HepG2 (cell line): ENCODE results near the gene RORC. TPM values are rescaled to one million over a fixed set of nuclear protein-coding genes. Genes with fewer than 3 reads are reported as not detected.

Experiments
- CENPX ChIP-seq: sonication (generic); formaldehyde crosslinking; IDR thresholded peaks from 2 replicates; pipeline ENCODE4 v1.9.0; 2021; ENCODE audit warnings: mild to moderate bottlenecking, missing genetic modification reagents, moderate library complexity
- DNMT1 ChIP-seq: sonication (generic); formaldehyde crosslinking; IDR thresholded peaks from 2 replicates; pipeline ENCODE4 v1.5.1; 2020; ENCODE audit warnings: mild to moderate bottlenecking, missing genetic modification reagents
- GTF3A ChIP-seq: sonication (generic); formaldehyde crosslinking; conservative IDR thresholded peaks from 2 replicates; pipeline ENCODE4 v1.4.0; 2020; ENCODE audit warnings: mild to moderate bottlenecking, missing genetic modification reagents
- MBNL3 ChIP-seq: fragments of 250-450 bp; sonication (Bioruptor Pico); conservative IDR thresholded peaks from 2 replicates; pipeline ENCODE4 v1.8.0; 2022; ENCODE audit warnings: mild to moderate bottlenecking, inconsistent platforms
- MTA3 ChIP-seq: sonication (generic); formaldehyde crosslinking; IDR thresholded peaks from 2 replicates; pipeline ENCODE4 v1.4.0; 2020; ENCODE audit warnings: missing genetic modification reagents
- NCOA1 ChIP-seq: sonication (generic); formaldehyde crosslinking; IDR thresholded peaks from 2 replicates; pipeline ENCODE4 v1.9.0; 2021; ENCODE audit warnings: missing genetic modification reagents
- RARA ChIP-seq: IDR thresholded peaks from 2 replicates; pipeline ENCODE4 v1.6.1; 2016; ENCODE audit warnings: missing genetic modification reagents, missing compliant biosample characterization
- SAFB2 ChIP-seq: sonication (generic); formaldehyde crosslinking; IDR thresholded peaks from 2 replicates; pipeline ENCODE4 v1.5.1; 2020; ENCODE audit warnings: missing genetic modification reagents, low read depth, mild to moderate bottlenecking, borderline replicate concordance
- ZBTB21 ChIP-seq: sonication (generic); formaldehyde crosslinking; IDR thresholded peaks from 2 replicates; pipeline ENCODE4 v1.4.0; 2020; ENCODE audit warnings: missing genetic modification reagents
- ZNF232 ChIP-seq: sonication (generic); formaldehyde crosslinking; IDR thresholded peaks from 2 replicates; pipeline ENCODE4 v1.4.0; 2020; ENCODE audit warnings: missing genetic modification reagents, borderline replicate concordance
- ZNF562 ChIP-seq: sonication (generic); formaldehyde crosslinking; IDR thresholded peaks from 2 replicates; pipeline ENCODE4 v1.8.0; 2022; ENCODE audit warnings: missing genetic modification reagents, borderline replicate concordance
- ZNF572 ChIP-seq: sonication (generic); formaldehyde crosslinking; IDR thresholded peaks from 2 replicates; pipeline ENCODE4 v1.5.1; 2020; ENCODE audit warnings: mild to moderate bottlenecking, missing genetic modification reagents
- ZNF652 ChIP-seq: IDR thresholded peaks from 2 replicates; pipeline ENCODE4 v1.6.1; 2016; ENCODE audit warnings: low read depth, borderline replicate concordance
- ZNF75D ChIP-seq: sonication (generic); formaldehyde crosslinking; IDR thresholded peaks from 2 replicates; pipeline ENCODE4 v1.8.1; 2023; ENCODE audit warnings: missing genetic modification reagents, mild to moderate bottlenecking, borderline replicate concordance
- polyA plus RNA-seq, 8 experiments: library from polyadenylated mRNA; depleted of rRNA in 3 of 8; stranded (reverse) in 7 of 8; unstranded in 1 of 8; fragments of >200 nt; fragmentation: Illumina TruSeq in 4 of 8; extraction: Trizol in 4 of 8; gene quantifications; 2 replicates each; pipeline versions ENCODE4 v1.2.1 to v1.2.3, GENCODE V29; 2011 to 2016; ENCODE audit warnings: low read depth in 4 of 8, missing spikeins in 1 of 8, mixed read lengths in 1 of 8; ENCODE audit not compliant: insufficient read depth in 1 of 8
- total RNA-seq, 5 experiments: library from RNA; depleted of rRNA; stranded (reverse); fragments of >200 nt; fragmentation: Illumina TruSeq; extraction: Trizol; gene quantifications; 2 replicates each; pipeline ENCODE4 v1.2.3, GENCODE V29; 2016; ENCODE audit warnings: low read depth in 1 of 5
- TF ChIP-seq, protein P1 (sequence below): sonication (generic); formaldehyde crosslinking; IDR thresholded peaks from 2 replicates; pipeline ENCODE4 v1.8.1; 2023; ENCODE audit warnings: missing genetic modification reagents, inconsistent platforms, borderline replicate concordance
- TF ChIP-seq, protein P2 (sequence below), 2 experiments: sonication (generic) in 1 of 2; formaldehyde crosslinking in 1 of 2; IDR thresholded peaks; 2 replicates each; pipeline versions ENCODE4 v1.6.1 to v1.9.0; 2014 to 2022; ENCODE audit warnings: antibody characterized with exemption in 1 of 2, borderline replicate concordance in 1 of 2, inconsistent platforms in 1 of 2, low read depth in 1 of 2, missing genetic modification reagents in 1 of 2
- TF ChIP-seq, protein P3 (sequence below): IDR thresholded peaks from 2 replicates; pipeline ENCODE4 v1.6.1; 2012; ENCODE audit warnings: inconsistent platforms

The RORC gene
- total and polyA plus RNA-seq, 2 of the 13 experiments (the other 11 are each of a cell fraction or from before 2014, with no cell fraction given) = 2.5 to 6.5 TPM

DNA sequence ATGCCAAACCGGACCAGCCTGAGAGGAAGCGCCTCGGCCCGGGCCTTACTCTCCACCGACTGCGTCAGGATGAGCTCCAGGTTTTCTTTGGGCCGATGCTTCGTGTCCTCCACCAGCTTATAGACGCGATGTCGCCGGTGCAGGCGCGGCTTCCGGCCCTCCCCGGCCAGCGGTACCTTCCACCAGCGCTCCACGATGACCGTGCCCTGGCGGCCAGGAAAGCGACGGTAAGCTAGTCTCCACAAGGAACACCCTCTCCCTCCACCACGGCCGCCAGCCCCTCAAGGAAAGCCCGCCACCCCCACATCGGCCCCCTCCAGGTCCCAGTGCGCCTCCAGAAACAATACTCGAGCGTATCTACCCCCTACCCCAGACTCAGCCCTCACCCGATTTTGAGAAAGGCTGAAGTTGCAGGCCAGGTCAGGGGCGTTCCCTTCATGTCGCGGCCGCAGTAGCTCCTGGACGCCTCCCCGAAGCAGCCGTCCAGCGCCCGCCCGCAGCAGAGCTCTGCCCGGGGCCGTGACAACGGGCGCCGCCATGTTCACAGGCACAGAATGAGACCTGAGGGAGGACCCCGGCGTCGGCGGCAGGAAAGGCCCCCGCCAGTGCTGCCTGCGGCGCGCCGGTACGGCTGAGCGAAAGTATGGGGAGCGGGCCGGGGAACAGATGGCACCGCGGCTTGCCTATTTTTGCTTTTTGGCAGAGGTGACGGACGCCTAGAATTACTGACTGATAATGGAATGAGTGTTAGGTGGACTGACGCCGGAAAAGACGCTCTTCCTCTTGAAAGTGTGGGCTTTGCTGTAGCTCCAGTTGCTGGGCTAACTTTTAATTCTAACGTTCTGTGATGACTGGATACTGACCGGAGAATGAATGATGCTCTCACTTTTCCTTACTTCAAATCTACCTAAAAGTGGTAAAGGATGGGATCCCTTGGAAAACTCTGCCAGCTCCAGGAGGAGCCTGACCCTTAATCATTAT, 68.4 kb downstream of the RORC start, which contains the start of gene MRPL9 (continued):
- TF ChIP-seq GTF3A (CRISPR knock-in tag) (no peak), ZNF652 (CRISPR knock-in tag) (0 out of 2 replicates have a peak, but pooled peaks have one; percentile 27), ZNF562 (CRISPR knock-in tag) (no peak), DNMT1 (CRISPR knock-in tag) (0 out of 2 replicates have a peak, but pooled peaks have one; percentile 77), ZNF232 (CRISPR knock-in tag) (no peak), MTA3 (CRISPR knock-in tag) (no peak), SAFB2 (CRISPR knock-in tag) (peak; percentile 87), ZNF572 (no peak; the same call in 1 of the 2 replicates), NCOA1 (CRISPR knock-in tag) (0 out of 2 replicates have a peak, but pooled peaks have one; percentile 42), RARA (CRISPR knock-in tag) (0 out of 2 replicates have a peak, but pooled peaks have one; percentile 17), ZNF75D (no peak), CENPX (CRISPR knock-in tag) (no peak), ZBTB21 (CRISPR knock-in tag) (no peak), MBNL3 (CRISPR knock-in tag) (no peak)
- TF ChIP-seq, protein P1, sequence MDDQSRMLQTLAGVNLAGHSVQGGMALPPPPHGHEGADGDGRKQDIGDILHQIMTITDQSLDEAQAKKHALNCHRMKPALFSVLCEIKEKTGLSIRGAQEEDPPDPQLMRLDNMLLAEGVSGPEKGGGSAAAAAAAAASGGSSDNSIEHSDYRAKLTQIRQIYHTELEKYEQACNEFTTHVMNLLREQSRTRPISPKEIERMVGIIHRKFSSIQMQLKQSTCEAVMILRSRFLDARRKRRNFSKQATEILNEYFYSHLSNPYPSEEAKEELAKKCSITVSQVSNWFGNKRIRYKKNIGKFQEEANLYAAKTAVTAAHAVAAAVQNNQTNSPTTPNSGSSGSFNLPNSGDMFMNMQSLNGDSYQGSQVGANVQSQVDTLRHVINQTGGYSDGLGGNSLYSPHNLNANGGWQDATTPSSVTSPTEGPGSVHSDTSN = no peak
- TF ChIP-seq, protein P2, sequence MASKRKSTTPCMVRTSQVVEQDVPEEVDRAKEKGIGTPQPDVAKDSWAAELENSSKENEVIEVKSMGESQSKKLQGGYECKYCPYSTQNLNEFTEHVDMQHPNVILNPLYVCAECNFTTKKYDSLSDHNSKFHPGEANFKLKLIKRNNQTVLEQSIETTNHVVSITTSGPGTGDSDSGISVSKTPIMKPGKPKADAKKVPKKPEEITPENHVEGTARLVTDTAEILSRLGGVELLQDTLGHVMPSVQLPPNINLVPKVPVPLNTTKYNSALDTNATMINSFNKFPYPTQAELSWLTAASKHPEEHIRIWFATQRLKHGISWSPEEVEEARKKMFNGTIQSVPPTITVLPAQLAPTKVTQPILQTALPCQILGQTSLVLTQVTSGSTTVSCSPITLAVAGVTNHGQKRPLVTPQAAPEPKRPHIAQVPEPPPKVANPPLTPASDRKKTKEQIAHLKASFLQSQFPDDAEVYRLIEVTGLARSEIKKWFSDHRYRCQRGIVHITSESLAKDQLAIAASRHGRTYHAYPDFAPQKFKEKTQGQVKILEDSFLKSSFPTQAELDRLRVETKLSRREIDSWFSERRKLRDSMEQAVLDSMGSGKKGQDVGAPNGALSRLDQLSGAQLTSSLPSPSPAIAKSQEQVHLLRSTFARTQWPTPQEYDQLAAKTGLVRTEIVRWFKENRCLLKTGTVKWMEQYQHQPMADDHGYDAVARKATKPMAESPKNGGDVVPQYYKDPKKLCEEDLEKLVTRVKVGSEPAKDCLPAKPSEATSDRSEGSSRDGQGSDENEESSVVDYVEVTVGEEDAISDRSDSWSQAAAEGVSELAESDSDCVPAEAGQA (IDR thresholded peaks at IDR 0.05; ENCODE audit: low read depth) = 0 out of 2 replicates have a peak, but pooled peaks have one; percentile 53
- TF ChIP-seq, protein P2 (CRISPR knock-in tag; IDR thresholded peaks at IDR 0.05; ENCODE audit: borderline replicate concordance) = no peak
- TF ChIP-seq, protein P3, sequence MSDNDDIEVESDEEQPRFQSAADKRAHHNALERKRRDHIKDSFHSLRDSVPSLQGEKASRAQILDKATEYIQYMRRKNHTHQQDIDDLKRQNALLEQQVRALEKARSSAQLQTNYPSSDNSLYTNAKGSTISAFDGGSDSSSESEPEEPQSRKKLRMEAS = peak; percentile 51; the same call in 1 of the 2 replicates
